MCF 10A (cell line): ENCODE measurements around the gene EGLN1. TPM values are rescaled to one million over a fixed set of nuclear protein-coding genes. Genes with fewer than 3 reads are reported as not detected.
A peak's percentile ranks its signal among the peaks of the same experiment; 100 is the strongest.

Experiments
- BruUV-seq: library from RNA; stranded (reverse); fragments of 400-500 nt; replicated peaks from 2 replicates; lab custom pipeline; 2021; lab: Mats Ljungman, UMichigan
- CTCF ChIA-PET: fragments of 300-600 bp; sonication (Branson Sonifier 250); formaldehyde crosslinking; extraction: SDS; loops from one replicate; lab custom pipeline; 2021; ENCODE audit warnings: antibody characterized with exemption, inconsistent platforms; lab: Yijun Ruan, JAX
- POLR2A ChIA-PET: fragments of 300-600, 350-650 bp; sonication (Branson Sonifier 250); formaldehyde crosslinking; extraction: SDS; loops from one replicate; lab custom pipeline; 2020; ENCODE audit warnings: antibody characterized with exemption, inconsistent platforms; lab: Yijun Ruan, JAX
- DNase-seq: peaks from one replicate; pipeline ENCODE4 v3.0.0-alpha.2; 2018; ENCODE audit not compliant: unreplicated experiment
- H3K27ac Mint-ChIP-seq: one replicate; pipeline ENCODE4 v1.8.0; 2022; ENCODE audit warnings: mild to moderate bottlenecking, low read depth, mixed read lengths; ENCODE audit not compliant: unreplicated experiment
- H3K27me3 Mint-ChIP-seq: one replicate; pipeline ENCODE4 v1.8.0; 2022; ENCODE audit warnings: mixed read lengths; ENCODE audit not compliant: insufficient read depth, unreplicated experiment
- H3K36me3 Mint-ChIP-seq: one replicate; pipeline ENCODE4 v1.8.0; 2022; ENCODE audit warnings: mild to moderate bottlenecking, moderate library complexity, mixed read lengths; ENCODE audit not compliant: insufficient read depth, unreplicated experiment
- H3K4me1 Mint-ChIP-seq: one replicate; pipeline ENCODE4 v1.8.0; 2022; ENCODE audit warnings: mixed read lengths; ENCODE audit not compliant: insufficient read depth, unreplicated experiment
- H3K4me3 Mint-ChIP-seq: one replicate; pipeline ENCODE4 v1.8.0; 2022; ENCODE audit warnings: mild to moderate bottlenecking, moderate library complexity, mixed read lengths; ENCODE audit not compliant: unreplicated experiment
- H3K9me3 Mint-ChIP-seq: one replicate; pipeline ENCODE4 v1.8.0; 2022; ENCODE audit warnings: mixed read lengths; ENCODE audit not compliant: unreplicated experiment
- intact Hi-C: fragments of 100-400 bp; cut with micrococcal nuclease; formaldehyde crosslinking; loops from 2 replicates; pipeline ENCODE4 v1.14.1; 2022
- total RNA-seq: library from RNA; stranded (reverse); gene quantifications from 2 replicates; pipeline ENCODE4 v1.2.3, GENCODE V29; 2022
- TF ChIP-seq, protein P1 (sequence below): fragments of 200-600 bp; IDR thresholded peaks from one replicate; pipeline ENCODE4 v1.8.0; 2022; ENCODE audit warnings: antibody characterized with exemption, mild to moderate bottlenecking; ENCODE audit not compliant: unreplicated experiment

The EGLN1 gene
- total RNA-seq, 1 experiment from 2014 or later: 68.8 TPM

DNA sequence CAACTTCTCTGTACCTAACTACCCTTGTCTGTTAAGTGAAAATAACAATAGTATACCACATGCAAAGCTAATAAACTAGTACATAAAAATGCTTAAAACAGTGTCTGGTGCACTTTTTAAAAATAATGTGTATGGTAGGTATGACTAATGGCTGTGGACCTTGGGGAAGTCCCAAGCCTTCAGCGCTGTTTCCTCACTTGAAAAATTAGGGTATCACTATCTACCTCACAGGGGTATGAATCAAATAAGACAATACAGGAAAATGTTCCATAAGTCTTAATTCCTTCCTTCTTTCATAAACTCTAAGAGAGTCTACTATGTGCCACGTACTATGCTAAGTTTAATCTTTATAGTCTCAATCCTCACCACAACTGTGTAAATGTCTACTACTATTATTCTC, 32.0 kb downstream of the EGLN1 start:
- BruUV-seq: no TSS peak
- TF ChIP-seq, protein P1, sequence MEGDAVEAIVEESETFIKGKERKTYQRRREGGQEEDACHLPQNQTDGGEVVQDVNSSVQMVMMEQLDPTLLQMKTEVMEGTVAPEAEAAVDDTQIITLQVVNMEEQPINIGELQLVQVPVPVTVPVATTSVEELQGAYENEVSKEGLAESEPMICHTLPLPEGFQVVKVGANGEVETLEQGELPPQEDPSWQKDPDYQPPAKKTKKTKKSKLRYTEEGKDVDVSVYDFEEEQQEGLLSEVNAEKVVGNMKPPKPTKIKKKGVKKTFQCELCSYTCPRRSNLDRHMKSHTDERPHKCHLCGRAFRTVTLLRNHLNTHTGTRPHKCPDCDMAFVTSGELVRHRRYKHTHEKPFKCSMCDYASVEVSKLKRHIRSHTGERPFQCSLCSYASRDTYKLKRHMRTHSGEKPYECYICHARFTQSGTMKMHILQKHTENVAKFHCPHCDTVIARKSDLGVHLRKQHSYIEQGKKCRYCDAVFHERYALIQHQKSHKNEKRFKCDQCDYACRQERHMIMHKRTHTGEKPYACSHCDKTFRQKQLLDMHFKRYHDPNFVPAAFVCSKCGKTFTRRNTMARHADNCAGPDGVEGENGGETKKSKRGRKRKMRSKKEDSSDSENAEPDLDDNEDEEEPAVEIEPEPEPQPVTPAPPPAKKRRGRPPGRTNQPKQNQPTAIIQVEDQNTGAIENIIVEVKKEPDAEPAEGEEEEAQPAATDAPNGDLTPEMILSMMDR: no peak
- no peaks in the 10 kb centered on the region for H3K9me3 Mint-ChIP-seq
- H3K36me3 Mint-ChIP-seq: no peaks in the 10 kb centered on the region
- H3K4me3 Mint-ChIP-seq: no peak overlapping the region
- DNase-seq: peak; percentile 57
- intact Hi-C loops: no loop called here
- H3K27me3 Mint-ChIP-seq: no peaks in the 10 kb centered on the region
- peak overlapping the region; percentile 26 for H3K27ac Mint-ChIP-seq
- POLR2A ChIA-PET: interaction anchor here (0.6 to 18.4 kb wide), 10 partner anchors 9 to 1000 kb away, joined by 3 to 247 read pairs (median 4); partner anchors contain the start of gene EGLN1
- CTCF ChIA-PET: interaction anchor here (0.6 kb wide), 1 partner anchor 25 kb away, joined by 3 read pairs; no protein-coding TSS in a partner anchor
- H3K4me1 Mint-ChIP-seq: peaks cover 54% of the 10 kb centered on the region

DNA sequence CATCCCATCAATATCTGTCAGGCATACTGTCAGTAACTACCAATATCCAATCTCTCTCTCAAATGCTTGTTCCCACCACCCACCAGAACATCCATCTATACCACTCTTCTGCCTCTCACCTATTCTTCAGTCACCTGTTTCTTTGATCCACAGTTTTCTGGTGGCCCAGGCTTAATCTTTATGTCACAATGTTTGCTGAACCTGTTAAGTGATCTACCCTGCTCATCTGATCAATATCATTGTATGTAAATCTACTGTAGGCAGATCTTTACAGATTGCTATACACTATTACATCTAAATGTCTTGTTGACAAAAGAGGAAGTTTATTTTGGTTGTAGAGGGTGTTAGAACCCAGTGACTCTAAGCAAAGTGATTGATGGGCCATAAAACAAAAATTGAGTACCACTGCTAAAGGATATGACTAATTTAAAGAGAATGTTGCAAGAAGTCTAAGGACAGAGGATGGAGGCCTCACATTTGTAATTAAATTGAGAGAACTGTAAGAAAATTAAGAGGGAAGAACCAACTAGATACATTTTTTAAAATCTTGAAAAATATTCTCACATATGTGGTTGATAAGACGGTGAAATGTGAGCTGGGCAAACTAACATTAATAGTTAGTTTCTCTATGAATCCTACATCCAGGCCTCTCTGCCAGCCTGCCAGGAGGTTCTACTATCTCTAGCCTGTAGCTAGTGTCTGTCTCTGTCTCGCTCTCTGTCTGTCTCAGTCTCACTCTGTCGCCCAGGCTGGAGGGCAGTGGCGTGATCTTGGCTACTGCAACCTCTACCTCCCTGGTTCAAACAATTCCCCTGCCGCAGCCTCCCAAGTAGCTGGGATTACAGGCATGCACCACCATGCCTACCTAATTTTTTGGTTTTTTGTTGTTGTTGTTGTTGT, 34.1 kb downstream of the EGLN1 start:
- H3K27ac Mint-ChIP-seq: peak overlapping the region; percentile 8
- ChIA-PET CTCF (interaction anchor here (0.6 to 1.7 kb wide), 6 partner anchors 19 to 602 kb away, joined by 3 to 4 read pairs (median 3); no protein-coding TSS in a partner anchor), POLR2A (interaction anchor here (0.6 to 18.4 kb wide), 6 partner anchors 10 to 140 kb away, joined by 3 to 247 read pairs (median 4); partner anchors contain the start of gene EGLN1)
- no peaks in the 10 kb centered on the region for H3K27me3 Mint-ChIP-seq
- H3K4me1 Mint-ChIP-seq: peaks cover 39% of the 10 kb centered on the region
- intact Hi-C loops: no loop called here
- peak; percentile 51 for DNase-seq
- no peaks in the 10 kb centered on the region for H3K36me3 Mint-ChIP-seq
- TF ChIP-seq, protein P1: no peak
- H3K4me3 Mint-ChIP-seq: no peak overlapping the region
- no TSS peak for BruUV-seq
- H3K9me3 Mint-ChIP-seq: no peaks in the 10 kb centered on the region

DNA sequence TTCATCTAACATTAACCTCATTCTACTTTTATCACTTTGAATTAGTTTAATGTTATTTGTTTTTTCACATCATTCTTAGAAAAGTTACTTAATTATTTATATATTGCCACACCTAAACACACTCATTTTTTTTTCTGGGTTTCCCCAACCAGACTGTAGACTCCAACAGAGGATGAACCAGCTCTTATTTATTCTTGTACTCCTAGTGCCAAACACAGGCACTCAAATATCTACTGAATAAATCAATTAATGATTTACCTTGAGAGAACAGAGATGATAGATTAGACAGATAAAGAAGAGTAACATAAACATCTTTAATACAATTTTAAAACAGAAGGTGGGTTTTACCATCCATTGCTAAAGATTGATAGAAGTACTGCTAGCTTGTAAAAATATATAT, 35.6 kb downstream of the EGLN1 start:
- H3K27me3 Mint-ChIP-seq: no peaks in the 10 kb centered on the region
- no peaks in the 10 kb centered on the region for H3K9me3 Mint-ChIP-seq
- no peak overlapping the region for H3K27ac Mint-ChIP-seq
- H3K4me1 Mint-ChIP-seq: peaks cover 33% of the 10 kb centered on the region
- H3K4me3 Mint-ChIP-seq: no peak overlapping the region
- POLR2A ChIA-PET: interaction anchor here (1.0 to 3.4 kb wide), 11 partner anchors 9 to 120 kb away, joined by 3 to 24 read pairs (median 6); partner anchors contain the start of genes EGLN1, EXOC8 and SPRTN
- DNase-seq: no peak
- intact Hi-C loops: no loop called here
- no TSS peak for BruUV-seq
- TF ChIP-seq, protein P1: no peak
- H3K36me3 Mint-ChIP-seq: no peaks in the 10 kb centered on the region
- CTCF ChIA-PET: interaction anchor here (0.7 to 1.7 kb wide), 4 partner anchors 21 to 1031 kb away, joined by 3 read pairs; no protein-coding TSS in a partner anchor

DNA sequence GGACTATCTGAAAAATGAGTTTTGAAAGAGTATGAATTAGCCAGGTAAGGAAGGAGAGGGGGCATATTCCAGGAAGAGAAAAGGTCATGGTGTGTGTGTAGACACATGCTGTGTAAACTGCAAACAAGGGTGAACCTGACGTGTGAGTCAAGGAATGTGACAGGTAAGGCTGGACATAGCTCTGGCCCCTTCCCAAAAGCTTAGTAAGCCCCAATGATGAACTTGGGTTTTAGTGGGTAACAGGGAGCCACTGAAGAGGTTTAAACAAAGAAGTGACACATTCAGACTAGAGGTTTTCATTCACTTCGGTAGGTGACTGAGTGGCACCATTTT, 36.7 kb downstream of the EGLN1 start:
- no peak overlapping the region for H3K4me3 Mint-ChIP-seq
- DNase-seq: peak; percentile 79
- H3K4me1 Mint-ChIP-seq: peaks cover 26% of the 10 kb centered on the region
- no TSS peak for BruUV-seq
- intact Hi-C loops: no loop called here
- ChIA-PET CTCF (interaction anchor here (0.7 to 1.6 kb wide), 3 partner anchors 11 to 1003 kb away, joined by 3 read pairs; no protein-coding TSS in a partner anchor), POLR2A (interaction anchor here (0.6 to 3.4 kb wide), 17 partner anchors 8 to 205 kb away, joined by 3 to 24 read pairs (median 4); partner anchors contain the start of genes EGLN1, EXOC8 and SPRTN)
- no peaks in the 10 kb centered on the region for H3K9me3 Mint-ChIP-seq
- no peaks in the 10 kb centered on the region for H3K36me3 Mint-ChIP-seq
- TF ChIP-seq, protein P1: no peak
- no peak overlapping the region for H3K27ac Mint-ChIP-seq
- no peaks in the 10 kb centered on the region for H3K27me3 Mint-ChIP-seq
